Brain microvascular endothelial cell (primary cell): ENCODE data around the gene ZNF578.
A peak's percentile ranks its signal among the peaks of the same experiment; 100 is the strongest.
"Not testable (repeated sequence)": the region's sequence is repeated elsewhere in the genome, so short reads cannot be mapped to it uniquely, and the experiment has no call there.

ENCODE experiments used
- DNase-seq: peaks from one replicate; pipeline ENCODE4 v3.0.0-alpha.2; 2020
- H3K27ac ChIP-seq: fragments of 250-450 bp; sonication (Bioruptor Pico); 2 replicates; pipeline ENCODE4 v1.5.1; 2020; ENCODE audit warnings: mild to moderate bottlenecking, moderate library complexity
- H3K27me3 ChIP-seq: fragments of 250-450 bp; sonication (Bioruptor Pico); replicated peaks from 2 replicates; pipeline ENCODE4 v1.5.1; 2020; ENCODE audit warnings: mild to moderate bottlenecking
- H3K36me3 ChIP-seq: fragments of 250-450 bp; sonication (Bioruptor Pico); replicated peaks from 2 replicates; pipeline ENCODE4 v1.5.1; 2020; ENCODE audit warnings: mild to moderate bottlenecking
- H3K4me3 ChIP-seq: 2 replicates; pipeline ENCODE4 v1.5.1; 2011; ENCODE audit warnings: low read depth, mild to moderate bottlenecking, control low read depth, low read length, moderate library complexity
- in situ Hi-C: cut with HindIII; loops from 2 replicates; pipeline ENCODE4 v1.10.0; 2017; ENCODE audit warnings: low sequenced_read_pairs, low pct_ligation_motif_present
- TF ChIP-seq, protein P1 (sequence below): IDR thresholded peaks from 2 replicates; pipeline ENCODE4 v1.5.1; 2011; ENCODE audit warnings: low read depth, mild to moderate bottlenecking, moderate library complexity, low read length, control low read depth, inconsistent platforms; ENCODE audit errors: missing control alignments

The ZNF578 gene

DNA sequence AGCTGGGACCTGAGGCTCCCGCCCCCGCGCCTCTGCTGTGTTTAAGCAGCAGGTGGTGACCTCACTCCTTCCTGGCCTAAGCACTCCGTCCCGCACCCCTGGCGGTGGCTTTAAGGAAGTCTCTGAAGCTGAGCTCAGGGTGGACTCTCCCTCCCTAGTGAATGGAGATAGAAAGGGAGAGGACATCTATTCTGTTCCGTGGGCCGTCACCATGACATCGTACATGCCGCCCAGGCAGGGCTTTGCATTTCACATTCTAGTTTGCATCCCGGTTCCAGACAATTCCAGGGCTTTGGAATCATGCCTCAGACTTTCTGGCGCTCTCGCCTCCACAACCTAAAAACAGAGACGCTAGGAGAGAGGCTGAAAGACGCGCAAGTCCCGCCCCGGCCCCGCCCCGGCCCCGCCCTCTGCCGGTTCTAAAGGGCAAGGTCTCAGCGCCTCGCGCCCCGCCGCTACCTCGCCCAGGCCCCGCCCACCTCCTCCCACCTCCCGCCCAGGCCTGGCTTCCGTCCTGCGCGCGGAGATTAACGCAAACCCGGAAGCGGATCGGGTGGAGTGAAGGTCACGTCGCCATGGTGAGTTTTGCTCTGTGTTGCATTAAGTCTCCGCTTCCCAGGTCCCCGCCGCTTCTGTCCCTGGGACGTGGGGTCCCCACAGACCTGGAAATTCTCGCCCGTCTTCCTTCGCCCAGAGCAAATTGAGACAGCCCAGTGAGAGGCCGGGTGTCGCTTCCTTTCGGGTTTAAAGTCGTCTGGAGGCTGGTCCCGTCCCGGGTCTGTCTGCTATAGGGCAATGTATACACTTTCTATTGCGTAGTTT lies 74.0 kb downstream of the ZNF578 start, which contains the start of gene ZNF808:
TSS of gene ZNF808 (plus strand) at position 535 of the 822 bp plus-strand sequence. CDS start 15,617 bp downstream, outside the sequence.
- TF ChIP-seq, protein P1, sequence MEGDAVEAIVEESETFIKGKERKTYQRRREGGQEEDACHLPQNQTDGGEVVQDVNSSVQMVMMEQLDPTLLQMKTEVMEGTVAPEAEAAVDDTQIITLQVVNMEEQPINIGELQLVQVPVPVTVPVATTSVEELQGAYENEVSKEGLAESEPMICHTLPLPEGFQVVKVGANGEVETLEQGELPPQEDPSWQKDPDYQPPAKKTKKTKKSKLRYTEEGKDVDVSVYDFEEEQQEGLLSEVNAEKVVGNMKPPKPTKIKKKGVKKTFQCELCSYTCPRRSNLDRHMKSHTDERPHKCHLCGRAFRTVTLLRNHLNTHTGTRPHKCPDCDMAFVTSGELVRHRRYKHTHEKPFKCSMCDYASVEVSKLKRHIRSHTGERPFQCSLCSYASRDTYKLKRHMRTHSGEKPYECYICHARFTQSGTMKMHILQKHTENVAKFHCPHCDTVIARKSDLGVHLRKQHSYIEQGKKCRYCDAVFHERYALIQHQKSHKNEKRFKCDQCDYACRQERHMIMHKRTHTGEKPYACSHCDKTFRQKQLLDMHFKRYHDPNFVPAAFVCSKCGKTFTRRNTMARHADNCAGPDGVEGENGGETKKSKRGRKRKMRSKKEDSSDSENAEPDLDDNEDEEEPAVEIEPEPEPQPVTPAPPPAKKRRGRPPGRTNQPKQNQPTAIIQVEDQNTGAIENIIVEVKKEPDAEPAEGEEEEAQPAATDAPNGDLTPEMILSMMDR: peak; percentile 79
- H3K4me3 ChIP-seq: peak within 1 kb of the TSS; percentile 85
- H3K27me3 ChIP-seq: no peaks in the 10 kb centered on the region
- peak within 1 kb of the TSS; percentile 74 for H3K27ac ChIP-seq
- H3K36me3 ChIP-seq: no peaks in the 10 kb centered on the region
- DNase-seq: peak; percentile 84
- in situ Hi-C loops: no loop called here

DNA sequence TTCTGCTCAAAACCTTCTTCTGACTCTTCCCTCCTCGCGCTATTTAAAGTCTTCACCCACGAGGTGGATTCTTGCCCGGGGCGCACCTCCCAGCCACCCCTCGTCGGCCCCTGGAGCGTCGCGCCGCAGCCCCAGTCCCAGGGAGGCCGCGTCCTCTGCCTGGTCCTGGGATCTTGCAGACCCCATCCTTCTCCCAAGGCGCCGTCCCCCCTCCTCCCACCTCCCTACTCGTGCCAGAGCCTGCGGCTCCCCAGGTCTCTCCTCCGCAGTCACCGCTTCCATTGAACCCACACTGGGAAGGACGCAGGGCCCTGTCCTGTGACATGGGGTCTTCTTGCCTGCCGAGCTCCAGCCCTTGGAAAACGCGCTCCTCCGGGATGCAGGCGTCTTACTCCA lies 74.6 kb downstream of the ZNF578 start:
- no peaks in the 10 kb centered on the region for H3K36me3 ChIP-seq
- no peak for DNase-seq
- no peaks in the 10 kb centered on the region for H3K27me3 ChIP-seq
- peak overlapping the region; percentile 85 for H3K4me3 ChIP-seq
- TF ChIP-seq, protein P1: no peak
- in situ Hi-C loops: no loop called here
- H3K27ac ChIP-seq: peak overlapping the region; percentile 74

DNA sequence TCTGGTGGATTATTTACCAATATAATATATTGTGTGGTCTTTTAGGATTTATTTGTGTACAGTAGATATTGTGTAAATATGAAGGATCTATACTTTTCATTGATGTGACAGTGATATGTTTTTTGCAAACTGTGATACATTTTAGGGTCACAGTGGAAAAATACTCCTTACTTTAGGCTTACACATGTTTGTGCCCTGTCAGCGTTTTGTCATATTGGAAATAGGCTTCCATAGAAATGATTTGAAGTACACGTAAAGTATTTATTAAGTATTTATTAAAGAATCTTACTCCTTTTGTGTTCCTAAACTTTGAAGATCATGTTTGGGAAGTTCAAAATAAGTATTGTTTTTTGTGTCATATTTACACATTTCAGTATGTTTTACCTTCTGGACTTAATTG lies 79.1 kb downstream of the ZNF578 start:
- Histone ChIP-seq H3K36me3 (no peaks in the 10 kb centered on the region), H3K4me3 (no peak overlapping the region), H3K27ac (no peak overlapping the region), H3K27me3 (no peaks in the 10 kb centered on the region)
- DNase-seq: no peak
- in situ Hi-C loops: no loop called here
- TF ChIP-seq, protein P1: no peak

DNA sequence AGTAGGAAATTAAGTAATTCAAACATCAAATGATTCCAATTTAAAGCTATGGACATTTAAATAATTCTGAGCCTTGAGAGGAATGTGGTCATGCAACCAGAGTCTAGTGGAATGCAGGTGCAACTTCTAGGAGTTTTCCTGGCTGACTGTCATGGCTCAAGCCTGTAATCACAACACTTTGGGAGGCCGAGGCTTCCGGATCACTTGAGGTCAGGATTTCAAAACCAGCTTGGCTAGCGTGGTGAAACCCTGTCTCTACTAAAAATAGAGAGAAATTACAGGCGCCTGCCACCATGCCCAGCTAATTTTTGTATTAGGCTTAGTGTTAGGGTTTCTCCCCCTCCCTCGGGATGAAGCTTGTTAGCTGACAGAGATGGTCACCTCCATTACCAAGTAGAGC lies 80.5 kb downstream of the ZNF578 start:
- TF ChIP-seq, protein P1: no peak
- no peak for DNase-seq
- in situ Hi-C loops: no loop called here
- no peaks in the 10 kb centered on the region for H3K27me3 ChIP-seq
- no peak overlapping the region for H3K4me3 ChIP-seq
- H3K27ac ChIP-seq: no peak overlapping the region
- no peaks in the 10 kb centered on the region for H3K36me3 ChIP-seq

DNA sequence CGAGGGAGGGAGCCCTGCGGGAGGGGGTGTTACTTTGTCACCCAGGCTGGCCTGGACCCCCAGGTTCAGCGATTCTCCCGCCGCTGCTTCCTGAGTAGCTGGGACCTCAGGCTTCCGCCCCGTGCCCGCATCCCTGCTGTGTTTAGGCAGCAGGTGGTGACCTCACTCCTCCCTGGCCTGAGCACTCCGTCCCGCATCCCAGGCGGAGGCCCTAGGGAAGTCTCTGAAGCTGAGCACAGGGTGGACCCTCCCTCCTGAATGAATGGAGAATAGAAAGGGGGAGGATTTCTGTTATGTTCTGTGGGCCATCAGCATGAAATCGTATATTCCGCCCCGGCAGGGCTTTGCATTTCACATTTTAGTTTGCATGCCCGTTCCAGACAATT lies 82.0 kb downstream of the ZNF578 start:
- H3K27me3 ChIP-seq, DNase-seq, H3K27ac ChIP-seq, in situ Hi-C loops, H3K36me3 ChIP-seq: not testable (repeated sequence)
- H3K4me3 ChIP-seq: peak overlapping the region; percentile 67

DNA sequence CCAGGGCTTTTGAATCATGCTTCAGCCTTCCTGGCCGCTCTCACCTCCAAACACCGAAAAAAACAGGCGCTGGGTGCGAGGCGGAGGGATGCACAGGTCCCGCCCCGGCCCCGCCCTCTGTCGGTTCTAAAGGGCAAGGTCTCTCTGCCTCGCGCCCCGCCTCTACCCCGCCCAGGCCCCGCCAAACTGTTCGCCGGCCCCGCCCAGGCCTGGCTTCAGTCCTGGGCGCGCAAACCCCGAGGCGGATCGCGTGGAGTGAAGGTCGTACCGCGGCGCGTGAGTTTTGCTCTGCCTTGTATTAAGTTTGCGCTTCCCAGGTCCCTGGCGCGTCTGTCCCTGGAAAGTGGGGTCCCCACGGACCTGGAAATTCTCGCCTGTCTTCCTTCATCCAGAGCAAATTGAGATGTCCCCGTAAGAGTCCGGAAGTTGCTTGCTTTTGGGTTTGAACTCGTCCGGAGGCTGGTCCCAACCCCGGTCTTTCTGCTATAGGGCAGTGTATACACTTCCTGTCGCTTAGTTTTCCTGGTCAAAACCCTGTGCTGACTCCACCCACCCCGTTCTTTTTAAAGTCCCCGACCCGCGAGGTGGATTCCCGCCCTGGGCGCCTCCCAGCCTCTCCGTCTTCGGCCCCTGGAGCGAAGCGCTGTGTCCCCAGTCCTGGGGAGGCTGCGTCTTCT lies 82.6 kb downstream of the ZNF578 start:
- H3K36me3 ChIP-seq: no peaks in the 10 kb centered on the region
- DNase-seq: peak; percentile 66
- H3K4me3 ChIP-seq: peak overlapping the region; percentile 67
- in situ Hi-C loops: no loop called here
- no peak overlapping the region for H3K27ac ChIP-seq
- no peaks in the 10 kb centered on the region for H3K27me3 ChIP-seq
- TF ChIP-seq, protein P1: peak; percentile 19
